Right lobe of liver (tissue), 6 donors: ENCODE measurements around the gene HTRA2. TPM values are rescaled to one million over a fixed set of nuclear protein-coding genes. Genes with fewer than 3 reads are reported as not detected.

Experiments used
- ATAC-seq, 4 donors: fragments of 200-7000 bp; cut with Tn5 transposase; one replicate each; pipeline ENCODE4 v1.9.1; 2020; ENCODE audit warnings: mild to moderate bottlenecking in 4 of 4, moderate library complexity in 4 of 4
- DNase-seq, 3 donors: peaks; one replicate each; pipeline ENCODE4 v3.0.0-alpha.2; 2020
- H3K27ac ChIP-seq, 3 donors: fragments of 200-600 bp; one replicate each; pipeline ENCODE4 v1.8.0; 2022
- H3K27me3 ChIP-seq, 2 donors: fragments of 200-600 bp; one replicate each; pipeline ENCODE4 v1.8.0; 2022
- H3K36me3 ChIP-seq, 4 donors: fragments of 200-600 bp; sonication (generic) in 1 of 4; one replicate each; pipeline versions ENCODE4 v1.5.1 to v1.8.0; 2017 to 2022; ENCODE audit warnings: control low read depth in 1 of 4
- H3K4me1 ChIP-seq, 4 donors: fragments of 200-600 bp; sonication (generic) in 1 of 4; one replicate each; pipeline versions ENCODE4 v1.5.1 to v1.8.0; 2017 to 2022; ENCODE audit warnings: control low read depth in 1 of 4
- H3K4me3 ChIP-seq, 3 donors: fragments of 200-600 bp; one replicate each; pipeline ENCODE4 v1.8.0; 2022
- H3K9me3 ChIP-seq, 4 donors: fragments of 200-600 bp; sonication (generic) in 1 of 4; one replicate each; pipeline versions ENCODE4 v1.5.1 to v1.8.0; 2017 to 2022; ENCODE audit warnings: control low read depth in 1 of 4
- POLR2A ChIP-seq: fragments of 450-650 bp; IDR thresholded peaks from one replicate; pipeline ENCODE4 v1.6.1; 2017; ENCODE audit warnings: antibody characterized with exemption, mild to moderate bottlenecking
- WGBS: methylation state at CpG from one replicate; pipeline ENCODE4 v1.1.6; 2018; ENCODE audit warnings: low coverage, low lambda C conversion rate; ENCODE audit not compliant: insufficient coverage; ENCODE audit errors: missing lambda C conversion rate; 5-methylcytosine and 5-hydroxymethylcytosine counted together
- intact Hi-C, 2 donors: fragments of 100-400 bp; cut with DNase I; formaldehyde crosslinking; loops; one replicate each; pipeline versions ENCODE4 v1.11.2 to v1.14.1; 2022
- total RNA-seq, 6 experiments: library from RNA; depleted of rRNA in 2 of 6; stranded (reverse); fragments of >200 nt in 2 of 6; fragmentation: NEBNext Ultra II Directional in 3 of 6; extraction: Animal tissue kit (Norgen Biotek cat#: 25700) in 3 of 6; gene quantifications; one replicate each; pipeline versions ENCODE4 v1.1.0 to v1.2.4, GENCODE V29; 2016 to 2023
- TF ChIP-seq, protein P1 (sequence below), 4 donors: fragments of 200-600 bp in 3 of 4; fragments of 450-650 bp in 1 of 4; IDR thresholded peaks; one replicate each; pipeline versions ENCODE4 v1.5.1 to v1.8.0; 2016 to 2022; ENCODE audit warnings: antibody characterized with exemption in 4 of 4, mild to moderate bottlenecking in 2 of 4
- donor health status: DM: no; HTN: yes; CAD: no.
- donor health status: DM: no; HTN: no; CAD: no.
- donor health status: DM: no; HTN: no; CAD: no.
- donor health status: DM: no; HTN: yes; CAD: no.
- donor health status: DM: no; HTN: yes; CAD: no.

The HTRA2 gene
- total RNA-seq, 6 experiments from 2014 or later, result 12.3 to 20.3 (median 15.2) TPM

DNA sequence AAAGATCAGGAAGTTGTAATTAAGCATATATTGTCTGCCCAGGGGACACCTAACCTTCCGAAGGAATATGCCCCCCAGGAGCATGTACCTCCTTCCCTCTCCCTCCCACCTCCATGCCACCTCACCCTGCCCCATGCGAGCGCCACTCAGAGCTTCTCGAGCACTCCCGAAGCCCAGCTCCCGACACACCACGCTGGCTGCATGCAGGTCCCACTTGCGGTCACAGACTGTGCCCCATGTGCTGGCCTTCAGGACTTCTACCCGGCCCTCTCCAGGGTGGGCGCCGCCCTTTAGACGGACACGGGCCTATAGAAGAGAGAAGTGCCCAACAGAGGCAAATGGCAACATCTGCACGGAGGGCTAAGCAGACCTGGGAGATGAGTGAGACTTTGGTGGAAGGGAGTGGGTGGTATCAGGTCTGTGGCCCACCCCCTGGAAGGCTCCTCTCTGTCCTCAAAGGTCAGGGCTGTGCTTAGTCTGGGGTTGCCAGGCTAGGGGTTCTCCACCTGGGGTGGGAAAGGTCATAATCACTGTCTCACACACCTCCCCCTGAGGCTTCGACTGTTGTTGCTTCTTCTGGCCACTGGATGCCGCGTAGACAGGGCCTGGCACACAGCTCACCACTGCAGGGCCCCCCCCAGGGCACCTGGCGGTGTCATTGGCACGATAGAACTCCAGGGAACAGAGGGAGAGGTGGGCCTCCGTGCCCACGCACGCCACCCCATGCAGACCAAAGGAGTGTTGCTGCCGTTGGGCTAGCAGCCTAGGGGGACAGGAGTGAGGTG is 6.6 kb downstream of the HTRA2 start:
- Histone ChIP-seq H3K27ac (no peak overlapping the region), H3K4me3 (no peak overlapping the region), H3K9me3 (no peaks in the 10 kb centered on the region), H3K27me3 (no peaks in the 10 kb centered on the region), H3K36me3 (peaks cover 0 to 9% (median 0%) of the 10 kb centered on the region in 4 donors), H3K4me1 (no peaks in the 10 kb centered on the region)
- intact Hi-C loops, result no loop called here
- WGBS, result 73% methylated on average over 17 of the region's 23 CpGs
- ATAC-seq, result no peak
- DNase-seq, result no peak
- TF ChIP-seq, protein P1, sequence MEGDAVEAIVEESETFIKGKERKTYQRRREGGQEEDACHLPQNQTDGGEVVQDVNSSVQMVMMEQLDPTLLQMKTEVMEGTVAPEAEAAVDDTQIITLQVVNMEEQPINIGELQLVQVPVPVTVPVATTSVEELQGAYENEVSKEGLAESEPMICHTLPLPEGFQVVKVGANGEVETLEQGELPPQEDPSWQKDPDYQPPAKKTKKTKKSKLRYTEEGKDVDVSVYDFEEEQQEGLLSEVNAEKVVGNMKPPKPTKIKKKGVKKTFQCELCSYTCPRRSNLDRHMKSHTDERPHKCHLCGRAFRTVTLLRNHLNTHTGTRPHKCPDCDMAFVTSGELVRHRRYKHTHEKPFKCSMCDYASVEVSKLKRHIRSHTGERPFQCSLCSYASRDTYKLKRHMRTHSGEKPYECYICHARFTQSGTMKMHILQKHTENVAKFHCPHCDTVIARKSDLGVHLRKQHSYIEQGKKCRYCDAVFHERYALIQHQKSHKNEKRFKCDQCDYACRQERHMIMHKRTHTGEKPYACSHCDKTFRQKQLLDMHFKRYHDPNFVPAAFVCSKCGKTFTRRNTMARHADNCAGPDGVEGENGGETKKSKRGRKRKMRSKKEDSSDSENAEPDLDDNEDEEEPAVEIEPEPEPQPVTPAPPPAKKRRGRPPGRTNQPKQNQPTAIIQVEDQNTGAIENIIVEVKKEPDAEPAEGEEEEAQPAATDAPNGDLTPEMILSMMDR (IDR thresholded peaks at IDR 0.05), result no peak
- TF ChIP-seq POLR2A, result no peak

DNA sequence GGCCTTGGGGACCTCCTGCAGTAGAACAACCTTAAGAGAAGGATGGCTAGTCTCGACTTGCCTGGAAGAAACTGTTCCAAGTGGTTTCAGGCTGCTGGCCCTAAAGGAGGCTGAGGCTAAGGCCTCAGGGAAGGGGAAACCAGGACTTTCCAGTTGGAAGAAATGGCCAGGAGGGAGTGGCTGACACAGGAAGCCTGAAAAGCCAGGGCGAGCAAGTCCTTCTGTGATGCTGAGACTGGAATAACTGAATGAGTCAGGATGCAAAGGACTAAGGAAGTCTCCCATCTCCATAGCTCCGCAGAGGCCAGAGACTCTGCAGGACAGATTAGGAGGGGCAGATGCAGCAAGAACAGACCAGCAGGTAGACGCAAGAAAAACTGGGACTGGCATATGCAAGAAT is 7.4 kb downstream of the HTRA2 start:
- no peak overlapping the region for H3K4me3 ChIP-seq
- no peak for TF ChIP-seq POLR2A
- TF ChIP-seq, protein P1 (IDR thresholded peaks at IDR 0.05), result no peak
- ATAC-seq, result no peak
- no peak overlapping the region for H3K27ac ChIP-seq
- peaks cover 0 to 9% (median 0%) of the 10 kb centered on the region in 4 donors for H3K36me3 ChIP-seq
- intact Hi-C loops, result no loop called here
- no peaks in the 10 kb centered on the region for H3K27me3 ChIP-seq
- no peak for DNase-seq
- H3K9me3 ChIP-seq, result no peaks in the 10 kb centered on the region
- WGBS, result 37% methylated on average over 4 of the region's 4 CpGs
- H3K4me1 ChIP-seq, result no peaks in the 10 kb centered on the region

DNA sequence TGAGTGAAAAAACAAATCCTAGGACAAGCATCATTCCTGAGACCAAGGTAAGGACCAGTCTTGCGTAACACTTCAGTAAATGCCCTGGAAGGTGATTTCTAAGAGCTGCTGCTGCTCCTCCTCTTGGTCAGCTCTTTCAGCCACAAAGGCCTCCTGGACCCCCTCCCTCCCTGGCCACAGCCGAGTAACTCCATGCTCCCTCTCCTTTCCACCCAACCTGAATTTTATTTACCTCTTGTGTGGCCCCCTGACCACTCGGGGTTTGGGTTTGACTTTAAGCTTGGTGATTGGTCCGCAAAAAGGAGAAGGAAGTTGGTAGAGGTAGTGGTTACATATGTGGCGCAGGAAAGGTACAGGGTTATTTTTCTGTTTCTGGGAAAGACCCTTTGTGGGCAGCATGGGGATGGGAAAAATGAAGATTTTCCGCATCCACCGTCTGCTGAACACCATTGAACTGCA is 9.2 kb downstream of the HTRA2 start:
- no peak for DNase-seq
- Histone ChIP-seq H3K4me3 (no peak overlapping the region), H3K36me3 (no peaks in the 10 kb centered on the region), H3K27ac (no peak overlapping the region), H3K9me3 (no peaks in the 10 kb centered on the region), H3K4me1 (no peaks in the 10 kb centered on the region), H3K27me3 (no peaks in the 10 kb centered on the region)
- 39% methylated on average over 7 of the region's 7 CpGs for WGBS
- TF ChIP-seq POLR2A, result no peak
- TF ChIP-seq, protein P1 (IDR thresholded peaks at IDR 0.05), result no peak
- intact Hi-C loops, result no loop called here
- no peak for ATAC-seq

DNA sequence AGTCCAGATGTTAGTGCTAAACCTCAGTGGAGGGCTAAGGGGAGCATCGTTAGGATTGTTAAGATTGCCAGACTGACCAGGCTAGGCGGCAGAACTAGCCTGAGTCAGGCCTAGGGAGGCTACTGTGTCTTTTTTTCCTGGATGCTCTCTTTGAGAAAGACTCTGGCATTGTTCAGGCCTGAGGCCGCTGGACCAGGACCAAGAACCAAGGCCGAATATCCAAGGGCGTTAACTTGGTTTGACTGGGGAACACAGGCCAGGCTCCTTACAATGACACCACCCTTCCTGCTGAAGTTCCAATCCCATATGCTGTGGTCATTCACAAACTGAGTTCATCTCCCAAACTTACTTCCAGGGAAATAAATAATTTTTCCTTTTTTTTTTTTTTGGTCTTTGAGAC is 10.6 kb downstream of the HTRA2 start:
- WGBS, result 30% methylated on average over 2 of the region's 5 CpGs
- H3K27ac ChIP-seq, result no peak overlapping the region
- no peaks in the 10 kb centered on the region for H3K9me3 ChIP-seq
- H3K4me3 ChIP-seq, result no peak overlapping the region
- ATAC-seq (no peak), DNase-seq (no peak)
- H3K4me1 ChIP-seq, result no peaks in the 10 kb centered on the region
- no peak for TF ChIP-seq POLR2A
- TF ChIP-seq, protein P1 (IDR thresholded peaks at IDR 0.05), result no peak
- intact Hi-C loops, result no loop called here
- no peaks in the 10 kb centered on the region for H3K36me3 ChIP-seq
- H3K27me3 ChIP-seq, result no peaks in the 10 kb centered on the region
